D721Med (cell line): ENCODE results near the gene RAC2.

Experiments
- DNase-seq: peaks from one replicate; pipeline ENCODE4 v3.0.0; 2011; ENCODE audit warnings: low spot score; ENCODE audit not compliant: insufficient read length
- FAIRE-seq: peaks from 2 replicates; lab custom pipeline; 2011; peaks lifted over from hg19 to GRCh38; lab: Jason Lieb, UNC
- CTCF ChIP-seq: IDR thresholded peaks from 2 replicates; pipeline ENCODE4 v1.5.1; 2012; ENCODE audit warnings: mild to moderate bottlenecking, control low read depth; ENCODE audit not compliant: insufficient read depth; ENCODE audit errors: missing control alignments

Gene RAC2

DNA sequence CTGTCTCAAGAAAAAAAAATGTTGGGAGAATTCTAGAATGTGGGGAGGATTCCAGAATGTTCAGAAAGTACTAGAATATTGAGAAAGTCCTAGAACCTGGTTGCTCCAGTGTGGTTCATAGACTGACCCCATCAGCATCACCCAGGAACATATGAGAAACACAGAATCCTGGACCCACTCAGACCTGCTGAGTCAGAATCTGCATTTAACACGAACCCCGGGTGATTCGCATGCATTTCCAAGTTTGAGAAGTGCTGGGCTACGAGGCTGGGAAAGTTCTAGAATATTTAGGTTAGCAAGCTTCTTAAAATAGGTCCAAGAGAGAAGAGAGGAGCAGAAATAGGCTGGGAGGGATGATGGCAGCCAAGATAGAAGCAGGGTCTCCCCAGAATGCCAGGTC lies 62.4 kb downstream of the RAC2 start:
- TF ChIP-seq CTCF = no peak
- FAIRE-seq = no peak
- DNase-seq = no peak

GRCh38 chr22:37180531-37181231 lies 63.4 kb downstream of the RAC2 start:
- no peak for FAIRE-seq
- DNase-seq = no peak
- TF ChIP-seq CTCF = no peak

- no peak for DNase-seq
- TF ChIP-seq CTCF = no peak
- no peak for FAIRE-seq
These were observed 64.2 kb downstream of the RAC2 start for GRCh38 chr22:37179622-37180420.

DNA sequence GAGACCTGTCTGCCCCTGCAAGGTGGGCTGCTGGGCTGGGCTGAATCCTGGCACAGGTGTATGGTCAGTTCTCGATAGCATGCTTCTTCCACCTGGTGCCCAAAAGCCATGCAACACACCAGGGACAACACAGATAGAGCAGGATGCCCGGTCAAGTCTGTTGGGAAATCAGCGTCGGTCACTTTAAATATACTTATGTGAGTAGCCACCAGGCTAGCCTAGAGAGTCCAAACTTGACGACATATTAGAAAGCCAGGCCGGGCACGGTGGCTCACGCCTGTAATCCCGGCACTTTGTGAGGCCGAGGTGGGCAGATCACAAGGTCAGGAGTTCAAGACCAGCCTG lies 65.0 kb downstream of the RAC2 start:
- no peak for DNase-seq
- TF ChIP-seq CTCF = no peak
- FAIRE-seq = no peak

GRCh38 chr22:37178350-37179125 lies 65.5 kb downstream of the RAC2 start:
- FAIRE-seq (no peak), DNase-seq (no peak)
- no peak for TF ChIP-seq CTCF

- no peak for TF ChIP-seq CTCF
- DNase-seq (no peak), FAIRE-seq (no peak)
These were observed 66.3 kb downstream of the RAC2 start for GRCh38 chr22:37177755-37178154.
